GDM1 (cell line): Measurements from ENCODE around the gene CCDC167.
"Not testable (repeated sequence)": the region's sequence is repeated elsewhere in the genome, so short reads cannot be mapped to it uniquely, and the experiment has no call there.

Experiments
- DNase-seq: peaks from one replicate; lab custom pipeline; 2025; lab: John Stamatoyannopoulos, UW

Gene CCDC167

DNA sequence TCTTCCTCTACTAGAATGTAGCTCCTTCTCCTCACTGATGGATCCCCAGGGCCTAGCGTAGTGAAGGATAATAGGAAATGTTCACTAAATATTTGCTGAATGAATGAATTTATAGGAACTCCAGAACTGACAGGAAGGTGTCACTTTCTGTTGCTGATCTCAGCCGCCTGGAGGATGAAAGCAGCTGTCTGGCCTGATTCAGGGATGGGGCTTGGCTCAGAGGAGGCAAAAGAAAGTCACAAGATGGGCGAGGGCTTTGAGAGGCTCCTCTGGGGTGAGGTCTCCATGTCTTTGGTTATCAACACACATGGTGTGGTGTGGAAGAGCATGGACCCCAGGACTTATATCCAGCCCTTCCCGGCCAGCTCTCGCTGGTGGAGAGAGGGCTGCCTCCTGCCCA lies 11.5 kb upstream of the CCDC167 start:
- no peak for DNase-seq

DNA sequence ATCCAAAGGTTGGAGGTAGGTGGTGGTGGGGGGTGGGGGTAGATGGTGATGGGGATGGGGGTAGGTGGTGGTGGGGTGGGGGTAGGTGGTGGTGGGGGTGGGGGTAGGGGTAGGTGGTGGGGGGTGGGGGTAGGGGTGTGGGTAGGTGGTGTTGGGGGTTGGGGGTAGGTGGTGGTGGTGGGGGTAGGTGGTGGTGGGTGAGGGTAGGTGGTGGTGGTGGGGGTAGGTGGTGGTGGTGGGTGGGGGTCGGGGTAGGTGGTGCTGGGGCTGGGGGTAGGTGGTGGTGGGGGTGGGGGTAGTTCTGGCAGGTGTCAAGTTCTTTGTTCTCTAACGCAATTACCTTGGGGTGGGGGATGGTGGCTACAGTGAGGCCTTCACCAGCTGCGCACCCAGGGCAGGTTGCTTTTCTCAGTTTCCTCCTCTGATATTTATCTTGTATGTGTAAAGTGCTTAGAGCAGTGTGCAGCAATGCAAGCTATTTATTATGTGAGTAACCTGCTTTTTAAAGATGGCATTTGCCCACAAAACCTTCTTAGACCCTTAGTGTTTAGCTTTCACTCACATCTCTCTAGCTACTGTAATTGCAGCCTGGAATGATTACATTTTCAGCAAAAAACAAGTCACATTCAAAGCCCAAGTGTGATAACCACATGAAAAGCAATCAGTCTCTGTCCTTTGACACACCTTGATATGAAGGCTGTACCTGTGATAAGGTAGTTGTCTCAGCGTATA lies 8.2 kb upstream of the CCDC167 start:
- no peak for DNase-seq

DNA sequence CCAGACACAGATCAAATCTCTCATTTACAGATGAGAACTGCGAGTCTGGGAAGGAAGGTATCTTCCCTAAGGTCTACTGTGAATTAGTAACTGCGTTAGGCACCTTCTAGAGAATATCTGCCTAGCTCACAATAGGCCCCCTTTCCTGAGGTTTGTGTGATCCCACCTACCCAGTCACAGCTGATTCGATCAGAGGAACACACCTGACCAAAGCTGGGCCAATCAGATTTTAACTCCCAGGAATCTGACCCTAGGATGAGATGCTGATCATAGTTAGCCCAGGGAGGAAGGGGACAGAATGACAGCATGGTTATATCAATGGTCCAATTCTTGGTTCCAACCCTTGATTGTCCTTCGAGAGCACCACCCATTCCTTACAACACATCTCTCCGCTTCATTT lies 7.4 kb upstream of the CCDC167 start:
- DNase-seq: no peak

DNA sequence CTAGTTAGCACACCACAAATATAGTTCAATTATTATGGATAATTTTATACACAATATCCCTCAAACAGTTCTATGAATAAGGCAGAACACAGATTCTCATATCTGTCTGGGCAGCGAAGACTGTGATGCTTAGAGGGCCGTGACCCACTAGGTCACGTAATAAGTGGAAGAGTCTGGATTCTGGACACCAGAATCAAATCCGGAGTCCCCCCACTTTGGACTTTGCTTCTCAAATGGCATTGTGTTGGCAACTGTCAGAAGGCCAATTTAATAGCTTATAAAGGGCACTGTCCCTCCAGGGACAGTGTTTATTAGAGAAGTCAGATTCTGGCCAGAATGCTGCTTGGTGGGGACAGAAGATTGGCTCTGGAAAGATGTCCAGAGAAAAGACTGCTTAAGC lies 6.8 kb upstream of the CCDC167 start:
- no peak for DNase-seq

GRCh38 chr6:37504024-37504423 lies 4.3 kb upstream of the CCDC167 start:
- no peak for DNase-seq

GRCh38 chr6:37503309-37503965 lies 3.7 kb upstream of the CCDC167 start:
- DNase-seq: no peak

- DNase-seq: no peak
Observed at GRCh38 chr6:37502703-37503291, 3.1 kb upstream of the CCDC167 start.

GRCh38 chr6:37501632-37502491 lies 2.2 kb upstream of the CCDC167 start:
- peak; percentile 24 for DNase-seq

DNA sequence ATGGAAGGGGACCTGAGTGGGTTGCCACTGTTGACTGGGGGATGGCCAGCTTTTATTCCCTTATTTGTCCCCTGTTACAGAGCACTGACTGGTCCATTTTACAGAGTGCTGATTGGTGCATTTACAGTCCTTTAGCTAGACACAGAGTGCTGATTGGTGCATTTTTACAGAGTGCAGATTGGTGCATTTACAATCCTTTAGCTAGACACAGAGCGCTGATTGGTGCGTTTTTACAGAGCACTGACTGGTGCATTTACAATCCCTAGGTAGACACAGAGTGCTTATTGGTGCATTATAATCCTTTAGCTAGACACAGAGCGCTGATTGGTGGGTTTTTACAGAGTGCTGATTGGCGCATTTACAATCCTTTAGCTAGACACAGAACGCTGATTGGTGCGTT lies 1.2 kb upstream of the CCDC167 start:
- not testable (repeated sequence) for DNase-seq

DNA sequence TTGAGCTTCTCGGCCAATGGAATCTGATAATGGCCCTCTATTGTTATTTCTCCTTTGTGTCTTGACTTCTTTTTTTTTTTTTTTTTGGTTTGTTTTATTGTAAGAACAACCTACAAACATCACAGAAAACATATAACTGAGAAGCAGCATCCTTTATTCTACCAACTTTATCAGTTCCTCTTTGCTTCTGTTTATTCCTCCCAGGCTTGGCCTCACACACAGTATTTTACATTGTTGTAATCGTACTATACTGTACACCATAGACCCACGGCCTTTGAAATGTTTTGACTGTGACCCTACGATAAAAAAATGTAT lies 558 bp upstream of the CCDC167 start:
- DNase-seq: no peak

- no peak for DNase-seq
Observed at GRCh38 chr6:37496951-37497885, 2.5 kb downstream of the CCDC167 start.

- DNase-seq: no peak
Observed at GRCh38 chr6:37495244-37495934, 4.3 kb downstream of the CCDC167 start.

GRCh38 chr6:37493661-37493995 lies 6.1 kb downstream of the CCDC167 start:
- DNase-seq: no peak

- no peak for DNase-seq
Observed at GRCh38 chr6:37492991-37493660, 6.6 kb downstream of the CCDC167 start.

DNA sequence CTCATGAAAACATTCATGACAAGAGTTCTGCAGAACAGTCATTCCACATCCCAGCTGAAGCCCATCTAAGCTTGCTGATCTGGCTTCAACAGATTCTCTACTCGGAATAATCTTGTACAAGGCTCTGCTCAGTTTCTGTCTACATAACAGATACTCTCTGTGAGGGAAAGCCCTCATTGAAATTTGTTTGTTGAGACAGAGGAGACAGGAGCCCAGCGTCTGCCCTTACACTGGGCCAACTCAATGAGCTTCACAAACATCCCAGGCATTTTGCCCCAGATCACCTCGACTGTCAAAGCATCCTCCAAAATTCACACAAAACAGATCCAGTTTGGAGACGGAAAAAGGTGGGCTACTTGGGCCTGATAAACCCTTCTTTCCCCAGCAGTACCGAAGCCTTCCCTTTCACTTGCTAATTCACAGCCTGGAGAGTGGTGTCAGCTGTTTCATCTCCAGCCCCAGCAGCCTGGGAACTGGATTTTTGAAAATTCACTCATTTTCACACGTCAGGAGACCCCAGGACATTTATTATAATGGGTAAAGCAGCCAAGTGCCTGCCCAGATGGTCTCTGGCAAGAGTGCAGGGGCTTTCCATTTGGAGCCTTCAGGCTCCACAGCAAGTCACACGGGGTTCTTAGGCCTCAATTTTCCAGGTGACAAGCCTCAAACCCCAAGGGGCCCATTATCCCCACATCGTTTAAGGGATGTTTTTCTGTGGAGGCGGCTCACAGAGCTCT lies 7.3 kb downstream of the CCDC167 start:
- DNase-seq: no peak

DNA sequence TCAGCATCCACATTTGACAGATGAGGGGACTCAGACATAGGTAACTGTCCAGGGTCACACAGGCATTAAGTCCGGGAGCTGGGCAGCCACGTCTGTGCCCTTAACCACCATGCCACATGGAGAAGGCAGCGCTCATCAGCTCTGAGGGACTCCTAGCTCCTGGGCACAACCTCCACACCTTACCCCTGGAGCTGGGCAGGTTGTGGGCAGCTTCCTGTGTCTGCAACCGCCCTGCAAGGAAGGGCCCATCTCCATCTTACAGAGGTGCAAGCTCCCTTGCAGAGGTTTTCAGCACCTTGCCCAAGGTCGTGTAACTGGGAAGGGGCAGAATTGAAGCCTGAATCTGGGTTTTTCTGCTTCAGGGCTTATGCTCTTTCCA lies 7.9 kb downstream of the CCDC167 start:
- DNase-seq: no peak

DNA sequence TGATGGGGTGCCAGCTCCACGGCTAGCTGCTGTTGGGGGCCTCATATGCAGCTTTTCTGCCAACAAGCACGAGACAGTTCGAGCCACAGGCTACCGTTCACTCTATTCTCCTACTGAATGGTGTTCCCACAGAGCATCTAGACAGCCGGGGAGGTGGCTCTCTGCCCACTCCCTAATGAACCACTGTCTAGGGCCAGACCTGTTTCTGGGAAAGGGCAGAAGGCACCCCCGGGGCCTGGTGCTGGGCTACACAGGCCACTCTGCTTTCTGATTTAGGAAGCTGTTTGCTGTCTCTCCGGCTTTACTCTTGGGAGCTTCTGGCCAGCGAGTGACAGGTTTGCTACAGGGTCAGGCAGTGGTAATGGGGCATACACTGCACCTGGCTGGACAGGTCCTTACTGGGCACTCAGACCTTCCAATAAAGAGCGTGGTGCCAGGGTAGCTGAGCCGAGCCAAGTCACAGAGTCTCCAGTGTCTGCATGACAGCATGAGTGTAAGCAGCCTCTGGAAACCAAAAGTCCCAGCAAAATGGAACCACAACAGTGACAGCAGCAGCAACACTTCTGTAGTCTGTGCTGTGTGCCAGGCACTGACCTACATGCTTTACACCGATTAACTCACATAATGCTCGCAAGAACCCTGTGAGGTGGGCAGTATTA lies 8.4 kb downstream of the CCDC167 start:
- no peak for DNase-seq

GRCh38 chr6:37490536-37491170 lies 9.0 kb downstream of the CCDC167 start:
- DNase-seq: no peak
